HepG2 (cell line): ENCODE results near the gene PPP2R2D. TPM values are rescaled to one million over a fixed set of nuclear protein-coding genes. Genes with fewer than 3 reads are reported as not detected.
"Not testable (repeated sequence)": the region's sequence is repeated elsewhere in the genome, so short reads cannot be mapped to it uniquely, and the experiment has no call there.

ENCODE experiments used
- ATAC-seq: fragments of 200-7000 bp; cut with Tn5 transposase; 3 replicates; pipeline ENCODE4 v1.9.1; 2020; ENCODE audit warnings: mild to moderate bottlenecking, moderate library complexity
- BruUV-seq: library from RNA; stranded (reverse); fragments of 400-500 nt; replicated peaks from 2 replicates; lab custom pipeline; 2021; lab: Mats Ljungman, UMichigan
- CTCF ChIA-PET: fragments of 300-600 bp; formaldehyde crosslinking; extraction: SDS; loops from one replicate; lab custom pipeline; 2021; ENCODE audit warnings: low total read pairs, inconsistent platforms, low intra/inter-chr PET ratio; lab: Yijun Ruan, JAX
- POLR2A ChIA-PET: fragments of 350-600 bp; sonication (Branson Sonifier 250); formaldehyde crosslinking; loops from one replicate; lab custom pipeline; 2020; ENCODE audit warnings: antibody characterized with exemption, inconsistent platforms; lab: Yijun Ruan, JAX
- DNase-seq: peaks from one replicate; pipeline ENCODE4 v3.0.0-alpha.2; 2015; ENCODE audit warnings: low spot score
- FAIRE-seq: peaks from 3 replicates; lab custom pipeline; 2011; peaks lifted over from hg19 to GRCh38; lab: Jason Lieb, UNC
- H2AFZ ChIP-seq: one replicate; pipeline ENCODE4 v1.6.1; 2011; ENCODE audit warnings: low read length, inconsistent platforms
- H3K27ac ChIP-seq: fragments of 300-600 bp; 3 replicates; pipeline ENCODE4 v1.8.0; 2011; ENCODE audit warnings: mixed run types, mild to moderate bottlenecking, mixed read lengths, low read length, inconsistent platforms; ENCODE audit not compliant: insufficient read depth; ENCODE audit errors: extremely low read length
- H3K27me3 ChIP-seq, 2 experiments: fragments of 200-600 bp in 1 of 2; 2 replicates in 1 of 2; 3 replicates in 1 of 2; pipeline versions ENCODE4 v1.6.0 to v1.8.0; 2011; ENCODE audit warnings: low read length in 2 of 2, mild to moderate bottlenecking in 2 of 2, moderate library complexity in 2 of 2, inconsistent platforms in 1 of 2; ENCODE audit not compliant: insufficient read depth in 2 of 2, control insufficient read depth in 1 of 2
- H3K36me3 ChIP-seq, 2 experiments: fragments of 200-600 bp in 1 of 2; replicated peaks in 1 of 2; 2 replicates in 1 of 2; 3 replicates in 1 of 2; pipeline versions ENCODE4 v1.5.1 to v1.8.0; 2011; ENCODE audit warnings: low read length in 2 of 2, inconsistent platforms in 1 of 2; ENCODE audit not compliant: insufficient read depth in 2 of 2, control insufficient read depth in 1 of 2
- H3K4me1 ChIP-seq: 2 replicates; pipeline ENCODE4 v1.5.1; 2012; ENCODE audit warnings: low read length, inconsistent platforms; ENCODE audit not compliant: insufficient read depth
- H3K4me2 ChIP-seq: 2 replicates; pipeline ENCODE4 v1.6.0; 2011; ENCODE audit warnings: low read depth, low read length, inconsistent platforms
- H3K4me3 ChIP-seq, 3 experiments: fragments of 200-600 bp in 1 of 3; sonication (generic), shearing (Covaris generic) in 1 of 3; replicated peaks in 1 of 3; 2 replicates each; pipeline ENCODE4 v1.5.1; 2011 to 2016; ENCODE audit warnings: low read length in 3 of 3, inconsistent platforms in 2 of 3, low read depth in 2 of 3, mild to moderate bottlenecking in 2 of 3, control low read depth in 1 of 3, mixed read lengths in 1 of 3; ENCODE audit not compliant: insufficient read depth in 1 of 3
- H3K79me2 ChIP-seq: one replicate; pipeline ENCODE4 v1.6.1; 2011; ENCODE audit warnings: low read length, inconsistent platforms; ENCODE audit not compliant: insufficient read depth
- H3K9ac ChIP-seq: 2 replicates; pipeline ENCODE4 v1.6.0; 2011; ENCODE audit warnings: mild to moderate bottlenecking, low read depth, low read length, inconsistent platforms; ENCODE audit not compliant: insufficient read depth
- H3K9me3 ChIP-seq: 2 replicates; pipeline ENCODE4 v1.5.1; 2012; ENCODE audit warnings: mild to moderate bottlenecking, low read length
- H4K20me1 ChIP-seq: 2 replicates; pipeline ENCODE4 v1.6.0; 2011; ENCODE audit warnings: inconsistent platforms, mild to moderate bottlenecking, low read length, moderate library complexity; ENCODE audit not compliant: insufficient read depth
- ETS1 ChIP-seq: sonication (generic); formaldehyde crosslinking; IDR thresholded peaks from 2 replicates; pipeline ENCODE4 v1.4.0; 2020; ENCODE audit warnings: missing genetic modification reagents
- MZF1 ChIP-seq: sonication (generic); formaldehyde crosslinking; IDR thresholded peaks from 2 replicates; pipeline ENCODE4 v1.8.1; 2023; ENCODE audit warnings: mild to moderate bottlenecking, missing genetic modification reagents, borderline replicate concordance
- NFRKB ChIP-seq: fragments of 450-650 bp; IDR thresholded peaks from 2 replicates; pipeline ENCODE4 v1.6.1; 2017
- NRL ChIP-seq: sonication (generic); formaldehyde crosslinking; IDR thresholded peaks from 2 replicates; pipeline ENCODE4 v1.5.0; 2020; ENCODE audit warnings: missing genetic modification reagents, mild to moderate bottlenecking, moderate library complexity, borderline replicate concordance
- ONECUT2 ChIP-seq: sonication (generic); formaldehyde crosslinking; IDR thresholded peaks from 2 replicates; pipeline ENCODE4 v1.4.0; 2020; ENCODE audit warnings: missing genetic modification reagents
- PHF8 ChIP-seq: sonication (generic); formaldehyde crosslinking; IDR thresholded peaks from 2 replicates; pipeline ENCODE4 v1.5.0; 2020; ENCODE audit warnings: missing genetic modification reagents
- ZBTB1 ChIP-seq: sonication (generic); formaldehyde crosslinking; IDR thresholded peaks from 2 replicates; pipeline ENCODE4 v1.4.0; 2020; ENCODE audit warnings: missing genetic modification reagents, borderline replicate concordance
- ZNF18 ChIP-seq: sonication (generic); formaldehyde crosslinking; IDR thresholded peaks from 2 replicates; pipeline ENCODE4 v1.8.0; 2022; ENCODE audit warnings: mild to moderate bottlenecking, missing genetic modification reagents; ENCODE audit not compliant: insufficient replicate concordance
- ZNF501 ChIP-seq: sonication (generic); formaldehyde crosslinking; IDR thresholded peaks from 2 replicates; pipeline ENCODE4 v1.5.1; 2020; ENCODE audit warnings: mild to moderate bottlenecking, moderate library complexity, missing genetic modification reagents
- ZNF530 ChIP-seq: sonication (generic); formaldehyde crosslinking; IDR thresholded peaks from 2 replicates; pipeline ENCODE4 v1.5.0; 2020; ENCODE audit warnings: low read depth, mild to moderate bottlenecking, missing genetic modification reagents
- WGBS: methylation state at CpG from one replicate; pipeline ENCODE4 v1.1.6; 2017; ENCODE audit warnings: low lambda C conversion rate; 5-methylcytosine and 5-hydroxymethylcytosine counted together
- in situ Hi-C: cut with HindIII; loops from 2 replicates; pipeline ENCODE4 v1.10.0; 2017; ENCODE audit warnings: low pct_unique_long_range_greater_than_20kb; ENCODE audit not compliant: extremely low pct_ligation_motif_present
- intact Hi-C: fragments of 100-400 bp; cut with micrococcal nuclease; formaldehyde crosslinking; loops from one replicate; pipeline ENCODE4 v1.10.0; 2022; ENCODE audit not compliant: unreplicated experiment
- polyA plus RNA-seq, 8 experiments: library from polyadenylated mRNA; depleted of rRNA in 3 of 8; stranded (reverse) in 7 of 8; unstranded in 1 of 8; fragments of >200 nt; fragmentation: Illumina TruSeq in 4 of 8; extraction: Trizol in 4 of 8; gene quantifications; 2 replicates each; pipeline versions ENCODE4 v1.2.1 to v1.2.3, GENCODE V29; 2011 to 2016; ENCODE audit warnings: low read depth in 4 of 8, missing spikeins in 1 of 8, mixed read lengths in 1 of 8; ENCODE audit not compliant: insufficient read depth in 1 of 8
- total RNA-seq, 5 experiments: library from RNA; depleted of rRNA; stranded (reverse); fragments of >200 nt; fragmentation: Illumina TruSeq; extraction: Trizol; gene quantifications; 2 replicates each; pipeline ENCODE4 v1.2.3, GENCODE V29; 2016; ENCODE audit warnings: low read depth in 1 of 5

The PPP2R2D gene
- total and polyA plus RNA-seq, 2 of the 13 experiments (the other 11 are each of a cell fraction or from before 2014, with no cell fraction given): 32.7 to 33.2 TPM

- H3K79me2 ChIP-seq, intact Hi-C loops, H3K27ac ChIP-seq, H4K20me1 ChIP-seq, H3K4me2 ChIP-seq, CTCF ChIA-PET, H3K4me3 ChIP-seq, H3K9me3 ChIP-seq, POLR2A ChIA-PET, H3K27me3 ChIP-seq, BruUV-seq, H3K9ac ChIP-seq, in situ Hi-C loops, DNase-seq, H2AFZ ChIP-seq, FAIRE-seq, ATAC-seq: not testable (repeated sequence)
- Histone ChIP-seq H3K36me3 (peaks cover 28 to 76% of the 10 kb centered on the region in 2 experiments; a peak in 4 of 5 replicates), H3K4me1 (peaks cover 12% of the 10 kb centered on the region)
- 97% methylated on average over 7 of the region's 7 CpGs for WGBS
These were observed 49.1 kb downstream of the PPP2R2D start for GRCh38 chr10:131949908-131950307.

- no peak overlapping the region for H2AFZ ChIP-seq
- BruUV-seq: no TSS peak
- in situ Hi-C loops: no loop called here
- DNase-seq (no peak), FAIRE-seq (no peak), ATAC-seq (no peak)
- H3K4me1 ChIP-seq: no peaks in the 10 kb centered on the region
- intact Hi-C loops: no loop called here
- H3K79me2 ChIP-seq: no peaks in the 10 kb centered on the region
- no peaks in the 10 kb centered on the region for H3K27me3 ChIP-seq
- no peaks in the 10 kb centered on the region for H3K9me3 ChIP-seq
- WGBS: 97% methylated on average over 21 of the region's 21 CpGs
- no peak overlapping the region for H3K4me3 ChIP-seq
- no peak overlapping the region for H3K9ac ChIP-seq
- no peak overlapping the region for H3K4me2 ChIP-seq
- H3K27ac ChIP-seq: no peak overlapping the region
- ChIA-PET CTCF (no interaction called here), POLR2A (no interaction called here)
- TF ChIP-seq ETS1 (no peak), ZBTB1 (CRISPR knock-in tag) (no peak), NFRKB (no peak), ZNF501 (CRISPR knock-in tag) (no peak), MZF1 (no peak), ZNF530 (CRISPR knock-in tag) (no peak), ONECUT2 (CRISPR knock-in tag) (no peak), ZNF18 (CRISPR knock-in tag) (no peak), NRL (no peak), PHF8 (CRISPR knock-in tag) (no peak)
- H4K20me1 ChIP-seq: no peaks in the 10 kb centered on the region
- H3K36me3 ChIP-seq: peaks cover 28 to 60% of the 10 kb centered on the region in 2 experiments; a peak in 4 of 5 replicates
These were observed 53.7 kb downstream of the PPP2R2D start for GRCh38 chr10:131954356-131954965.
